ENCODE data around the gene FNBP1L.

DNA sequence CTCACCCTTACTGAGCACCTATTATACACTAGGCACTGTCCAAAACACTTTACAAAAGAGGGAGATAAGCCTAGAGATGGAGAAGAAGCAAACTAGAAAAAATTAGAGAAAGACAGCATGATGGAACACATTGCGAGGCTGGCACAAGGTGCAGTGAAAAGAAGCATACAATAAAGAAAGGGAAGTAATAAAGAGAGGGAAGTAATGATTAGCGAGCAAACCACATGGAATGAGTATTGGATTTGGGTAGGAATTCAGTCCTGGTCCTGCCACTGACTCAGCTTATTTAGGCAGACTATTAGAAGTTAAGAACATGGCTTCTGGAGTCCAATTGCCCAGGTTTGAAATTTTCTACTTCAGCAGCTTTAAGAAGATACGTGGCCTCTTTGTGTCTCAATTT lies 32.6 kb upstream of the FNBP1L start:
- TF ChIP-seq, protein P1, sequence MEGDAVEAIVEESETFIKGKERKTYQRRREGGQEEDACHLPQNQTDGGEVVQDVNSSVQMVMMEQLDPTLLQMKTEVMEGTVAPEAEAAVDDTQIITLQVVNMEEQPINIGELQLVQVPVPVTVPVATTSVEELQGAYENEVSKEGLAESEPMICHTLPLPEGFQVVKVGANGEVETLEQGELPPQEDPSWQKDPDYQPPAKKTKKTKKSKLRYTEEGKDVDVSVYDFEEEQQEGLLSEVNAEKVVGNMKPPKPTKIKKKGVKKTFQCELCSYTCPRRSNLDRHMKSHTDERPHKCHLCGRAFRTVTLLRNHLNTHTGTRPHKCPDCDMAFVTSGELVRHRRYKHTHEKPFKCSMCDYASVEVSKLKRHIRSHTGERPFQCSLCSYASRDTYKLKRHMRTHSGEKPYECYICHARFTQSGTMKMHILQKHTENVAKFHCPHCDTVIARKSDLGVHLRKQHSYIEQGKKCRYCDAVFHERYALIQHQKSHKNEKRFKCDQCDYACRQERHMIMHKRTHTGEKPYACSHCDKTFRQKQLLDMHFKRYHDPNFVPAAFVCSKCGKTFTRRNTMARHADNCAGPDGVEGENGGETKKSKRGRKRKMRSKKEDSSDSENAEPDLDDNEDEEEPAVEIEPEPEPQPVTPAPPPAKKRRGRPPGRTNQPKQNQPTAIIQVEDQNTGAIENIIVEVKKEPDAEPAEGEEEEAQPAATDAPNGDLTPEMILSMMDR (IDR thresholded peaks at IDR 0.05), result no peak
- no peak for TF ChIP-seq POLR2A (IDR thresholded peaks at IDR 0.05; ENCODE audit: low read depth)
- no peak for TF ChIP-seq EP300 (IDR thresholded peaks at IDR 0.05)
- TF ChIP-seq POLR2AphosphoS5 (IDR thresholded peaks at IDR 0.05), result no peak
